Lung (tissue), 12 donors: ENCODE data around the gene KCNMA1. TPM values are rescaled to one million over a fixed set of nuclear protein-coding genes. Genes with fewer than 3 reads are reported as not detected.
"Not testable (repeated sequence)": the region's sequence is repeated elsewhere in the genome, so short reads cannot be mapped to it uniquely, and the experiment has no call there.

Source experiments
- ATAC-seq: fragments of 200-7000 bp; cut with Tn5 transposase; one replicate; pipeline ENCODE4 v1.9.1; 2020; ENCODE audit warnings: moderate number of reproducible peaks; ENCODE audit not compliant: insufficient read depth, low FRiP score
- DNase-seq, 3 donors: peaks; one replicate each; pipeline ENCODE4 v3.0.0-alpha.2; 2013 to 2017
- H3K27ac ChIP-seq, 2 donors: one replicate each; pipeline ENCODE4 v1.5.1; 2013; ENCODE audit warnings: mild to moderate bottlenecking in 2 of 2, moderate library complexity in 2 of 2, control low read depth in 1 of 2, inconsistent platforms in 1 of 2, low read depth in 1 of 2, low read length in 1 of 2
- H3K27me3 ChIP-seq, 3 donors: one replicate each; pipeline ENCODE4 v1.5.1; 2013; ENCODE audit warnings: low read length in 2 of 3; ENCODE audit not compliant: control insufficient read depth in 3 of 3, insufficient read depth in 3 of 3
- H3K36me3 ChIP-seq, 4 donors: one replicate each; pipeline ENCODE4 v1.5.1; 2013; ENCODE audit warnings: low read length in 4 of 4, mild to moderate bottlenecking in 1 of 4, moderate library complexity in 1 of 4; ENCODE audit not compliant: control insufficient read depth in 4 of 4, insufficient read depth in 4 of 4
- H3K4me1 ChIP-seq, 5 donors: one replicate each; pipeline ENCODE4 v1.5.1; 2013; ENCODE audit warnings: low read length in 5 of 5, mild to moderate bottlenecking in 2 of 5, moderate library complexity in 1 of 5; ENCODE audit not compliant: control insufficient read depth in 5 of 5, insufficient read depth in 5 of 5
- H3K4me3 ChIP-seq: one replicate; pipeline ENCODE4 v1.5.1; 2013; ENCODE audit warnings: mild to moderate bottlenecking, control low read depth, moderate library complexity
- H3K9ac ChIP-seq, 2 donors: one replicate each; pipeline ENCODE4 v1.5.1; 2013; ENCODE audit warnings: low read length in 2 of 2, control low read depth in 1 of 2; ENCODE audit not compliant: insufficient read depth in 1 of 2
- H3K9me3 ChIP-seq, 4 donors: one replicate each; pipeline ENCODE4 v1.5.1; 2013; ENCODE audit warnings: low read length in 3 of 4, mild to moderate bottlenecking in 1 of 4, moderate library complexity in 1 of 4; ENCODE audit not compliant: control insufficient read depth in 4 of 4, insufficient read depth in 3 of 4
- CTCF ChIP-seq: IDR thresholded peaks from 2 replicates; pipeline ENCODE4 v1.5.1; 2012; ENCODE audit warnings: mild to moderate bottlenecking; ENCODE audit errors: control extremely low read depth, extremely low read depth
- WGBS, 2 donors: extraction: QIAGEN DNeasy Blood & Tissue Kit; methylation state at CpG; one replicate each; pipeline ENCODE4 v1.1.7; 2013; 5-methylcytosine and 5-hydroxymethylcytosine counted together
- polyA plus RNA-seq, 2 donors: library from polyadenylated mRNA; stranded (reverse); fragments of 200-250 nt; gene quantifications; one replicate each; pipeline ENCODE4 v1.2.1, GENCODE V29; 2013
- total RNA-seq, 2 donors: library from RNA; depleted of rRNA in 1 of 2; stranded (reverse); fragments of >200 nt in 1 of 2; gene quantifications; one replicate each; pipeline ENCODE4 v1.2.1, GENCODE V29; 2014 to 2021
- donor health status: control.
- donor health status: control.
- donor health status: Bipolar disorder and iron deficiency.
- donor health status: healthy.
- donor health status: DM: yes; HTN: yes; CAD: no.

Gene KCNMA1
- total and polyA plus RNA-seq, 4 donors: 3.8 to 13.0 (median 5.5) TPM

GRCh38 chr10:77592510-77592909 is 45.1 kb downstream of the KCNMA1 start:
- H3K27ac ChIP-seq: no peak overlapping the region
- TF ChIP-seq CTCF: no peak
- H3K4me1 ChIP-seq: no peaks in the 10 kb centered on the region
- no peak for DNase-seq
- ATAC-seq: no peak
- H3K27me3 ChIP-seq: no peaks in the 10 kb centered on the region
- no peaks in the 10 kb centered on the region for H3K9me3 ChIP-seq
- H3K36me3 ChIP-seq: no peaks in the 10 kb centered on the region
- no peak overlapping the region for H3K4me3 ChIP-seq
- no peak overlapping the region for H3K9ac ChIP-seq
- 79 to 83% methylated on average over 4 of the region's 4 CpGs for WGBS, 2 donors

GRCh38 chr10:77591238-77591880 is 46.2 kb downstream of the KCNMA1 start:
- Histone ChIP-seq H3K27ac (no peak overlapping the region), H3K9me3 (no peaks in the 10 kb centered on the region), H3K4me1 (no peaks in the 10 kb centered on the region), H3K36me3 (no peaks in the 10 kb centered on the region), H3K27me3 (no peaks in the 10 kb centered on the region), H3K4me3 (no peak overlapping the region), H3K9ac (no peak overlapping the region)
- WGBS, 2 donors: 94 to 96% methylated on average over 3 of the region's 3 CpGs
- no peak for TF ChIP-seq CTCF
- ATAC-seq (no peak), DNase-seq (no peak)

GRCh38 chr10:77590344-77591237 is 47.0 kb downstream of the KCNMA1 start:
- no peaks in the 10 kb centered on the region for H3K9me3 ChIP-seq
- no peaks in the 10 kb centered on the region for H3K4me1 ChIP-seq
- DNase-seq: no peak
- no peak overlapping the region for H3K9ac ChIP-seq
- H3K27ac ChIP-seq: no peak overlapping the region
- H3K36me3 ChIP-seq: no peaks in the 10 kb centered on the region
- H3K27me3 ChIP-seq: no peaks in the 10 kb centered on the region
- 92 to 93% methylated on average over 29 to 32 of the region's 32 CpGs for whole genome bisulfite sequencing, 2 donors
- no peak for TF ChIP-seq CTCF
- ATAC-seq: no peak
- no peak overlapping the region for H3K4me3 ChIP-seq

- not testable (repeated sequence) for H3K9me3 ChIP-seq, H3K9ac ChIP-seq, H3K36me3 ChIP-seq, DNase-seq, H3K4me1 ChIP-seq, H3K27me3 ChIP-seq, H3K4me3 ChIP-seq, H3K27ac ChIP-seq, ATAC-seq
- 96% methylated on average over 8 of the region's 8 CpGs for WGBS, 2 donors
Measured at GRCh38 chr10:77589703-77590102, 47.9 kb downstream of the KCNMA1 start.
